A204.1 (cell line): ENCODE results near the gene PAF1.

Experiments
- FAIRE-seq: peaks from 2 replicates; lab custom pipeline; 2012; peaks lifted over from hg19 to GRCh38; lab: Jason Lieb, UNC

Gene PAF1

DNA sequence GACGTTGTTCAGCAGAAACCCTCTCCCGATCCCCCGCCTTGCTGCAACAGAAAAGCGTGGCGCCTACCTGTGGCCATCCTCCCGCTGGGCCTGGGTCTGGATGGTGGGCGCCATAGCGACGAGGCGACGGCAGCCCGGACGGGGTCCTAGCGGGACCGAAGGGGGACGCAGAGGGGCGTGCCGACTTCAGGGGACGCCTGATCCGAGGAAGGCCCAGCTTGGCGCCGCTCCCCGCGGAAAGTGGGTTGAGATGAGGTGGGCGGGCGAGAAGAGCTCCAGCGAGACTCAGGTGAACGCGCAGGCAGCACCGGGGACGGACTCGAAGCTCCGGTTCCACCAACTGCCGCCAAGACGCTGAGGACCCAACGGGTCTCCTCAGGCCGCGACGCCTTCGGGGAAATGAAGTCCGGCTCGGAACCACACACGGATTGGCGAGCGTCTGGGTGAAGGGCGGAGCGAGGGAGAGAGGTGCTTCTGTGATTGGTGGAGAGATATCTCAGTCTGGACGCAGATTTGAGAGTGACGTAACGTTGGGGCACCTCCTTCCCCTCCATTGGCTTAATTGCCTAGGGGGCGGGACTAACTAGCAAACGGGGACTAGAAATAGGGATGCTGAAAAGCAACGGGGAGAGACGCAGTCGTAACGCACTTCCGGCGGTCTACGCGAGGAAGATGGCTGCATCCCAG lies at the start of gene PAF1, which contains the start of gene MED29:
PAF1 (minus strand) TSS at position 356 of the 687 bp plus-strand sequence; CDS start at position 114, 242 bp downstream.
MED29 (plus strand) TSS at position 628 of the 687 bp plus-strand sequence; CDS start at position 673, 45 bp downstream.
- peak; percentile 99 for FAIRE-seq

DNA sequence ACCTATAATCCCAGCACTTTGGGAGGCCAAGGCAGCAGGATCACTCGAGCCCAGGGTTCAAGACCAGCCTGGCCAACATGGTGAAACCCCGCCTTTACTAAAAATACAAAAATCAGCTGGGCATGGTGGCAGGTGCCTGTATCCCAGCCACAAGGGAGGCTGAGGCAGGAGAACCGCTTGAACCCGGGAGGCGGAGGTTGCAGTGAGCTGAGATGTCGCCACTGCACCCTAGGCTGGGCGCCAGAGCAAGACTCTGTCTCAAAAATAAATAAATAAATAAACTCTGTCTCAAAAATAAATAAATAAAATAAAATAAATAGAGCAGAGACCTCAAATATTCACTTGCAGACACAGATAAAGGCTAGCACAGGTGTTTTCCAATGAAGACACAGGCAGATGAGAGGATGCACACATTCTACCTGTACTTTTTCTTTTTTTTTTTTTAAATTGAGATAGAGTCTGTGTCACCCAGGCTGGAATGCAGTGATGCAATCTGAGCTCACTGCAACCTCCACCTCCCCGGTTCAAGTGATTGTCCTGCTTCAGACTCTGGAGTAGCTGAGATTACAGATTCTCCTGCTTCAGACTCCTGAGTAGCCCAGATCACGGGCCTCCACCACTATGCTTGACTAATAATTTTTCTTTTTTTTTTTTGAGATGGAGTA lies 47.5 kb upstream of the PAF1 start:
- FAIRE-seq = no peak

DNA sequence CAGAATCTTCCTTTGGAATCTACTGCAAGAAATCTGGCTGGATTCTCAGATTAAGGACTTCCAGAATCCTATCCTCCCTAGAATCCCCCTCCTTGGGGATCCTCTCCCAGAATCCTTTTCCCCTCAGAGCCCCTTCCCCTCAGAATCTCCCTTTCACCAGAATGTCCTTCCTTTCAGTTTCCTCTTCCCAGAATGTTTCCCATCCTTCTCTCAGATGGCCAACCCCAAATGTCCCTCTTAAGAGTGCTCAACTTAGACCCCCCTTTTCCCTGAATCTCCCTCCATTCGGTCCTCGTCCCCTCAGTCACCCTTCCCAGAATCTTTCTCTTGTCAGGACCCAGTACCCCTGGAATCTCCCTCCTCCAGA lies 45.4 kb upstream of the PAF1 start:
- no peak for FAIRE-seq

DNA sequence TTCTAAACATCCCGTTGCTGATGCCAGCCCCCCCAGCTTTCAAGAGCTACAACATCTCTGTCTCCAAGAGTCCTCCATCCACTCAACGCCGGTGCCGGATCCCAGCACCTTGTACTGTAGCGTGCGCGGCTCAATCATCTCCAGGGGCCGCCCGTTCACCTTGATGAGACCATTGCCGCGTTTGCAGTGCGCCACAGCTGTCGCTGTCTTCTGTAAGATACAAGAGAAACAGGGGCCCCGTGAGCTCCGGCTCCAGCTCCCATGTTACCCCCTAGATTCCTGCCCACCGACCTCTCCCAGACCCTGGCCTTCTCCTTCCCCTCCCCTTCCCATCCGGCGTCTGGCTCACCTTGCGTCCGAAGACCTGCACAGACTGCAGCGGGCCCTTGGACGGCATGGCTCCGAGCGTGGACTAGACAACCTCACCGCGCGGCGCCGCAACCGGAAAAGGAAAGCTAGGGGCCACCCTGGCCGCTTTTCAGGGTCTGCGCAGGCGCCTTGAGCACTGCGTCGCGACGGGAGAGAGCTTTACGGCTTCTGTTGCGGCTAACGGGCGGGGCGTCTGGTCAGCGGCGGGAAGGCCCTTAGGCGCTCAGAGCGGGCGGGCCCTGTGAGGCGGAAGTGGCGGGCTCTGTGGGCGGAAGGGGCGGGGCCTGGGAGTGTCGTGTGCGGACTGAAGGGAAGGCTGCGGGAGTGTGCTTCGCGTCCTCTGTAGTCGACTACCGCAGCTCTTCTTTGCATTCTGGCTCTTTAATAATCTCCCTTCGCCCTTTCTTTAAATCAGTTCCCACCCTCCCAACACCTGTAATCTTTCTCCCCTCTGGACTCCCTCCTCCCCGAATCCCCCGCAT lies 44.8 kb upstream of the PAF1 start, which contains the start of gene RPS16:
RPS16 (minus strand) TSS at position 451 of the 851 bp plus-strand sequence; CDS start at position 397, 54 bp downstream.
- peak; percentile 84 for FAIRE-seq

DNA sequence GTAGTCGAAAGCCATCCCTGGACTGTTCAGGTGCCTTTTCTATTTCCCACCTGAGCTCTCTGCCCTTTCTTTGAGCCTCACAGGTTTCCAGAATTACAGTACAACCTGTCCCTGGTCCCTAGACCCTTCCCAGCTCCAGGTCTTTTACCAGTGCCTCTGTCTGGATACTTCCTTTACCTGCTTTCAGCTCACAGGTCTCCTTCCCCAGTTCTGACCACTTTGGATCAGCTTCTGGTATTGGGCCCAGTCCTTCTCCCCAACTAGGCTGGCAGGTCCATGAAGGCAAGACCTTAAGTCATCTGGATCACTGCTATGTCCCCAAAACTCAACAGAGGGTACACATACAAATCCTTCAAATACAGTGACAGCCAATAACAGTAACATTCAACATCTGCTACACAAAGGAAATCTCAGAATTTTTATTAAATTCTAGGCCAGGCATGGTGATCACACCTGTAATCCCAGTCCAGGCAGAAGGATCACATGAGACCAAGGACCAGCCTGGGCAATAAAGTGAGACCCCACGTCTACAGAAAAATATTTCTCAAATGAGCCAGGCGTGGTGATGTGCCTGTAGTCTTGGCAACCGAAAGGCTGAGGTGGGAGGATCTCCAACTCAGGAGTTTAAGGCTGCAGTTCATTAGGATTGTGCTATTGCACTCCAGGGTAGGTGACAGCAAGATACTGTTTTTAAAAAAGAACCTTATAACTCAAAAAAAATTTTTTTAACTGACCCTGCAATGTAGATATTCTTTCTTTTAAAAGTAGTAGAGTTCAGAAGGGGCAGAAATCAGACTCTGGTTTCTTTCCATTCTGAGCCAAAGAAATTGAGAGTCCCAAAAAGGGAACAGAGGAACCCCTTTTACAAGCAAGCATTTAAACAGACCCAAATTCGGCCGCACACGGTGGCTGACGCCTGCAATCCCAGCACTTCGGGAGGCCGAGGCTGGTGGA lies 43.5 kb upstream of the PAF1 start:
- no peak for FAIRE-seq

DNA sequence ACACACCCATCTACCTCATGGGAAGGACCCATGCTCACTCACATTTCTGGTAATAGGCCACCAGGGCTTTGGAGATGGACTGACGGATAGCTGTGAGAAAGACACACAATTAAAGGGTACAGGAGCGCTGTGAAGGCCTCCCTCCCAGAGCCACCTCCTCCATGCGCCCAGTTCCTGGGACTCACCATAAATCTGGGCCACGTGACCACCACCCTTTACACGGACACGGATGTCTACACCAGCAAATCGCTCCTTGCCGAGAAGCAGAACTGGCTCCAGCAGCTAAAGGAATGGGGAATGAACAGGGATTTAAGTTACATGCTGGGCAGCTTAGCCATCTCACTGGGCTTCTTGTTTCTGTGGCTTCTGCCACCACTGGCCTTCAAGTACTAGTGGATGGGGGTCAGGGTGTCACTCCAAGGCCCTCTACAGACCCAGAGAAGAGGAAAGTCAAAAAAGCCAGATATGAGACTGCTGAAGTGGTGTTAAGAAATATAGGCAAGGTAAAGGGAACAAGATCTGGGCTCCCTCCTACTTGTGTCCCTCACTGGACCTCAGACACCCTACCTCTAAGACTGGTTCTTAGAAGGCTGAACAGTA lies 42.7 kb upstream of the PAF1 start:
- FAIRE-seq = no peak

DNA sequence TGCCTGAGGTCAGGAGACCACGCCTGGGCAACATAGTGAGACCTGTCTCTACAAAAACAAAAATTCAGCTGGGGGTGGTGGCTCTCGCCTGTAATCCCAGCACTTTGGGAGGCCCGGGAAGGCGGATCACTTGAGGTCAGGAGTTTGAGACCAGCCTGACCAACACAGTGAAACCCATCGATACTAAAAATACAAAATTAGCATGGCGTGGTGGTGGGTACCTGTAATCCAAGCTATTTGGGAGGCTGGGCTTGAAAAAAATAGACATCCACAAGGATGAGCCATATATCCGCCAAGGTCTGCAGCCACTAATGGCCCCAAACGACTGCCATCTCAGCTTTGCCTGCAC lies 41.7 kb upstream of the PAF1 start:
- no peak for FAIRE-seq

DNA sequence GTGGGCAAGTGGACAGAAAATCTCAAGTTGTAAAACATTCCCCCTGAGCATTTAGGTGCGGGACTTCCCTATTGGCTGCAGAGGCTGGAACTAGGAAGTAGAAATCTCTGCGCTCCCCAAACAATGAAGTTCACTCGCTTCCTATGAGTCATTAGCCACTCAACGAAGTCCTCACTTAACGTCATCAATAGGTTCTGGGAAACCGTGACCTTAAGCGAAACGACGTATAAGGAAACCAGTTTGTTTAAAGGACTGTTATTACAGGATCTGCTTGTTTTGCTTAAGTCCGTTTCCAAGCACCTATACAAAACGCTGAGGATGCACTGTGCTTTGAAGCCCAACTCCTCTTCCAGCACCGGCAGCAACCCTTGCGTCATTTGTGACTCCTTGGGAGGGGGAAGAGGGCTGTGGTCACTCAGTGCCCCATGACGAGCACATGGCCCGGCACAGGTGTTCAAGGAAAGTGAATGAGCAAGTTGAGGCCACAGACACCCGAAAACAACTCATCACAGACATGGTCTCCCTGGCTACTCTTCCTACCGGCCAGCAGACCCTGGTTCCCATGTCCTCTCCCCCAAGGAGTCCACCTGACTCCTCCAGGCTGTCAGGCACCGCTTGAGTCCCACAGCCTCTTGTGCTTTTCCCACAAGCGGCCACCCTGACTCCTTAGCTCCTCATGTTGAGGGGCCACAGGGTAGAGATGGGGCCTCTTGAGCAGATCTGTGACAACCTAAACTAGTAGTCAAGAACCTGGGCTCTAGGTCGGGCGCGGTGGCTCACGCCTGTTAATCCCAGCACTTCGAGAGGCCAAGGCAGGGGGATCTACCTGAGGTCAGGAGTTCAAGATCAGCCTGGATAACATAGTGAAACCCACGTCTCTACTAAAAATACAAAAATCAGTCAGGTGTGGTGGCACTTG lies 40.0 kb upstream of the PAF1 start:
- no peak for FAIRE-seq

DNA sequence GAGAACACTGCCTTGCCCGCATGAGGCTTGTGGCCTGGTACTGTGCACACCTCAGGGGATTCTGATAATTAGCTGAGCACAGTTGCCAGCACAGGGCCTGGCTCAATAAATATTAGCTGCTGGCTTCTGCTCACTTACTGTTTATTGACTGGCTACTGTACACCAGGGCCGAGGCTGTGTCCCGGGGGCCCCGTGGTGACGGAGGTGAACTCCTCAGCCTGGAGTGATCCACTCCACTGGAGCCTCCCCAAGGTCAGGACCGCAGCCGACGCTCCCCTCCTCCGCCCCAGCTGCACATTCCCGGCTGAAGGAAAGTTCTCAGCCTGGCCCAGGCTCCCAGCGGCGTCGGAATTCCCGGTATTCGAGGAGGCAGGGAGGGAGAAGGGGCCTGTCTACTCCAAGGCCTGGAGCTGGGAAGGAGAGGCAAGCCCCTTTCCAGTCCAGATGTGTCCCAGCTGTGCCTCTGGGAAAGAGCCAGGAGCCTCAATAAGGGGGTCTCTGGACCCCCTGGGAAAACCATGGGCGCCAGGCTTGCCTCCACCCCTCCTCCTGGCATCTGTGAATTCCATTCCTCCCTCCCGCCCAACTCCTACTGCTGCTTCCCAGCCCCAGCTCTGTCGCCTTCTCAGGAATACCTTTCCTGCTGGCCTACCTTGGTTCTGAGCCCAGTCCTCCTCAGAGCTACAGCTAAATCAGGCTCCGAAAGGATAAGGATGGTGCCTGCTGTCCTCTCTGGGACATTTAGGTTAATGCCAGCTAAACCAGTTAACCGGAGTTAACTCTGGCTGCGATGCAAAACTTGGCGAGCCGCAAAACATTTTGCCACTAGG lies 37.6 kb upstream of the PAF1 start:
- peak; percentile 25 for FAIRE-seq

DNA sequence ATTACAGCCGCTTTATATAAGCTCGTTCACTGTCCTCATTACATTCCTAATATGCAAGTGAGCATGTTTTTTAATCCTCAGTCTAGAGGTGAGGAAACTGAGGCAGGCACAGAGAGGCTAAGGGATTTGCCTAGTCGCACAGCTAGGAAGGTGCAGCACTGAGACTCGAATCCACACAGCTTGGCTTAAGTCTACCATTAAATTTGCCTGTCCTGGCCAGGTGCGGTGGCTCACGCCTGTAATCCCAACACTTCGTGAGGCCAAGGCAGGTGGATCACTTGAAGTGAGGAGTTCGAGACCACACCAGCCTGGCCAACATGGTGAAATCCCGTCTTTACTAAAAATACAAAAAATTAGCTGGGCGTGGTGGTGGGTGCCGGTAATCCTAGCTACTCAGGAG lies 36.8 kb upstream of the PAF1 start:
- no peak for FAIRE-seq

DNA sequence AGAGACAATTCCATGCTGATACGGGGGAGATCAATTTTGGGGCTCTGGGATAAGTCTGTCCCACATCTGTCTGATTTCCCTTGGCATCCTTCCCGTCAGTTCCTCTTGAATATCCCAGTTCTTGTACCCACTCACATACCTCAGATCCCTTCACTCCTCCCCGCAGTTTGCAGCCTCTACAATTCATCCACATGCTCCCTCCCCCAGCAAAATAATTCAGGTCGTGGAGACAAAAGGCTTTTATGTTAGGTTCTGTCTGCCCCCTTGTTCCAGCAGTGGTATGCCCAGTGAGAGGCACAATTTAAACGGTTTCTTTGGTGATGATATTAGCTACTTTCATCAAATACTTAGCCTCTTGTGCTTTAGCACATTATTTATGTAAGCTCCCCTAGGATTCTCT lies 35.3 kb upstream of the PAF1 start:
- FAIRE-seq = no peak

DNA sequence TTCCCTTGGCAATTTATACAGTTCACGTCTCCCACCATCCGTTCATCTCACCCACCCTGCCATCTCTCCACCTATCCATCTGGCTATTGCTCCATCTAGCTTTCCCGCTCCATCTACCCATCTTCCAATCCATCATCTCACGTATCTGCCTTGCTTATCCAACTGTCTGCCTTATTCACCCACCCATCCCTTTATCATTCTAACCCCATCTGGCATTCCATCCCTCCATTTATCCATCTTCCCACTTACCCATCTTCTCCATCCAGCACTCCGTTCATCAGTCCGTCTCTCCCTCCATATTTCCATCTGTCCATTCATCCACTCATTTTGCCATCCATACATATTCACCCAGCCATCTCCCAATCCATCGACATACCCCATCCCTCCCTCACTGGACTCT lies 34.8 kb upstream of the PAF1 start:
- no peak for FAIRE-seq

DNA sequence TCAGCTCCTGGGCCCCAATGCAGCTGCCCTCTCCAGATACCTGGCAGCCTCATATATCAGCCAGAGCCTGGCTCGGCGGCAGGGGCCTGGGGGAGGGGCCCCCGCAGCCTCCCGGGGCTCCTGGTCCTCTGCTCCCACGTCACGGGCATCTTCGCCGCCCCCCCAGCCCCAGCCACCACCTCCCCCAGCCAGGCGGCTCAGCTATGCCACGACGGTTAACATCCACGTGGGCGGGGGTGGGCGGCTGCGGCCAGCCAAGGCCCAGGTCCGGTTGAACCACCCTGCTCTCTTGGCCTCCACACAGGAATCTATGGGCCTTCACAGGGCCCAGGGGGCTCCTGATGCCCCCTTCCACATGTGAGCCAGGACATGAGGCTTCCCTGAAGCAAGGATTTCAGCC lies 34.0 kb upstream of the PAF1 start:
- no peak for FAIRE-seq

DNA sequence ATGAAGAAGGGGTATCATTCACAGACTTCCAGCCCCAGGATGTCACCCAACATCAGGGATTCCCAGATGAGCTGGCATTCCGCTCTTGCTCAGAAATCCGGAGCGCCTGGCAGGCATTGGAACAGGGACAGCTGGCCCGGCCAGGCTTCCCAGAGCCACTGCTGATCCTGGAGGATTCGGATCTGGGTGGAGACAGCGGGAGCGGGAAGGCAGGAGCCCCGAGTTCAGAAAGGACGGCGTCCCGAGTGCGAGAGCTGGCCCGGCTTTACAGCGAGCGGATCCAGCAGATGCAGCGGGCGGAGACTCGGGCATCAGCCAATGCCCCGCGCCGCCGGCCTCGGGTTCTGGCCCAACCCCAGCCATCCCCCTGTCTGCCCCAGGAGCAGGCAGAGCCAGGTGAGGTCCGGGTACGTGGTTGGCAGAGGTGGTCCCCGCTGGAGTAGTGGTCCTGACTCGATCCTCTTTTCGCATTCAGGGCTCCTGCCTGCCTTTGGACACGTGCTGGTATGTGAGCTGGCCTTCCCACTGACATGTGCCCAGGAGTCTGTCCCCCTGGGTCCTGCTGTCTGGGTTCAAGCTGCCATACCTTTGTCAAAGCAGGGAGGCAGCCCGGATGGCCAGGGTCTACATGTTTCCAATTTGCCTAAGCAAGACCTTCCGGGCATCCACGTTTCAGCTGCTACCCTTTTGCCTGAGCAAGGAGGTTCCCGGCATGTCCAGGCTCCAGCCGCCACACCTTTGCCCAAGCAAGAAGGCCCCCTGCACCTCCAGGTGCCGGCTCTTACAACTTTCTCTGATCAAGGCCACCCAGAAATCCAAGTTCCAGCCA lies 32.6 kb upstream of the PAF1 start:
- no peak for FAIRE-seq

DNA sequence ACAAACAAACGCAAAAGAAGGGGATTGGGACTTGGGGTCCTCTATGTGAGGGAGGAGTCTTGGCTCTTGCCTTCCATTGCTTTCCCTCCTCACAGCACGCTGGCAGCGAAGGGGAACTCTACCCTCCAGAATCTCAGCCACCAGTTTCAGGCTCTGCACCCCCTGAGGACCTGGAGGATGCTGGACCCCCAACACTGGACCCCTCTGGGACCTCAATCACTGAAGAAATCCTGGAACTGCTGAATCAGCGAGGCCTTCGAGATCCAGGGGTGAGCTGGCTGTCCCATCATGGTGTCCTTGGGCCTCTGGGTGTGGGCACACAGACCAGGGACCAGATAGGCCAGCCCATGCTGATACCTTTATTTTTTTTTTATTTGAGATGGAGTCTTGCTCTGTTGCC lies 31.1 kb upstream of the PAF1 start:
- no peak for FAIRE-seq

DNA sequence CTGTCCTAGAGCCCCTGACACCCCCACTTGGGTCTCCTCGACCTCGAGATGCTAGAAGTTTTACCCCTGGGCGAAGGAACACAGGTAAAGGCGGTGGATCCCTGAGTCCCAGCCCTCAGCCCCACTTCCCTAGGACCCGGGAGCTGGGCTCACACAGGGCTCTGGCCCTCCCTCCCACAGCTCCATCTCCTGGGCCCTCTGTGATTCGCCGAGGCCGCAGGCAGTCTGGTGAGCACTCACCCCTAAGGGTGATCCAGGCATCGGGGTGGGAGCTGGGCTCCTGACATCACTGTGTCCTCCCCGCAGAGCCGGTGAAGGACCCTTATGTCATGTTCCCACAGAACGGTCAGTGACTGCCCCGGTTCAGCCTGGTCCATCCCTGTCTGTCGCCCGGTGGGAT lies 29.9 kb upstream of the PAF1 start:
- FAIRE-seq = no peak

DNA sequence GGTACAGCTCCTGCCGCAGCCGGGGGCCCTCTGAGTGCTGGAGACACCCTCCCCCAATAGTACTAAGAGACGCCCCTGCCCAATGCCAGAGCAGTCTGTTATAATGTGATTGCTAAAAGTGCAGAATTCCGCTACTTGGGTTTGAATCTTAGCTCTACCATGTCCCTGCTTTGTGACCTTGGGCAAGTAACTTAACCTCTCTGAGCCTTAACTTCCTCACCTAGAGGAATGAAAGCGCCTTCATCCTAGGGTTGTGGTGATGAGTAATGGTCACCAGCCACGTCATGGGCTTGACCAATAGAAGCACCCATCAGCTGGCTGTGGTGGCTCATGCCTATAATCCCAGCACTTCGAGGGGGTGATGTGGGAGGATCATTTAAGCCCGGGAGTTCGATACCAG lies 28.1 kb upstream of the PAF1 start:
- no peak for FAIRE-seq

DNA sequence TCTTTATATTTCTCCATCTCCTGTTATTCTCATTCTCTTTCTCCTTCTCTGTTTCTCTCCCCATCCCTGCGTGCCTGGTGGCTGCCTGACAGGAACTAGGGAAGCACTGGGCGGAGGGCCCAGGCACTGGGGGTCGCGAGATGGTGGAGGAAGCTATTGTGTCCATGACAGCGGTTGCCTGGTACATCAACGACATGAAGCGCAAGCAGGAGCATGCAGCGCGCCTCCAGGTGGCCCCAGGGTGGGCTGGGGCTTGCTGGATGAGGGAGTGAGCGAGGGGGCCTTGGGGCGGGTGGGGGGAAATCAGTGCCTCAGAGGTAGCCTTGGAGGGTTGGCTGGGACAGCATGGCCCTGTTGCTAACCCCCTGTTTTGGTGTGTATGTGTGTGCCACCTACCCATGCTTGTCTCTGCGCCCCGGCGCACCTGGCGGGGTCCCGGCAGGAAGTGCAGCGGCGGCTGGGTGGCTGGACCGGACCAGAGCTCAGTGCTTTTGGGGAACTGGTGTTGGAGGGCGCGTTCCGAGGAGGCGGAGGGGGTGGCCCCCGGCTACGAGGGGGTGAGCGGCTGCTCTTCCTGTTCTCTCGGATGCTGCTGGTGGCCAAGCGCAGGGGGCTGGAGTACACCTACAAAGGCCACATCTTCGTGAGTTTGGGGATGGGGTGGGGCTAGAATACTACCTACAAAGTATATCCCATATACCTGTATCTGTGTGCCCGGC lies 26.7 kb upstream of the PAF1 start:
- FAIRE-seq = no peak
